ENCODE results near the gene AHI1. TPM values are rescaled to one million over a fixed set of nuclear protein-coding genes. Genes with fewer than 3 reads are reported as not detected.

AHI1 gene
- total RNA-seq, 2 experiments from 2014 or later = 10.8 to 14.0 TPM

DNA sequence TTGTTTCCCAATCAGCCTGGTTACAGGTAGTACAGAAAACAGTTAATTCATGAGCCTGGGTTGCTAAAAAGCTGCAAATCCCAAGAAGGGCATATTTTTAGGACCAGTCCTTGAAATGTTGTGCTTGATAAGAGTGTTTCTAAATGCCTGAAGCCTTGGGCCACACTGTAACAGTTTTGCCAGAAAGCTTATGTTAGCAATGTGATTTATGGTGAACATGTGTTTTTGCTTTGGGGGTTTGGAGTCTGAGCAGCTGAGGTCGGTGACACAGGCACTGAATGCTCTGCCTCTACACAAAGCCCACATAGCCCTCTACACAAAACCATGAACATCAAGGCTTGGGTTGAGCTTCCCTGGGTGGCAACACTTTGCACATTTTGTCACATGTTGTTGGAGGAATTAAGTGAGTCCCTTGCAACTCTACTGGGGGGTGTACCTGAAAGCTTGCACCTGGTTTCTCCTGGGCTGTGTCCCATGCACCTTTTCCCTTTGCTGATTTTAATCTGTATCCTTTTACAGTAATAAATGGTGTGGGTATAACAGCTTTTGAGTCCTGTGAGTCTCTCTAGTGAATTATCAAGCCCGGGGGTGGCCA, 22.2 kb downstream of the AHI1 start:
- Mint-ChIP-seq H3K36me3 (ENCODE audit: low read depth) (peaks cover 34% of the 10 kb centered on the region), H3K27me3 (no peaks in the 10 kb centered on the region), H3K4me1 (no peaks in the 10 kb centered on the region), H3K27ac (no peak overlapping the region), H3K9me3 (peaks cover 19% of the 10 kb centered on the region), H3K4me3 (no peak overlapping the region)
- CTCF ChIA-PET = interaction anchor here (1.1 kb wide), 1 partner anchor 535 kb away, joined by 3 read pairs; no protein-coding TSS in a partner anchor
- POLR2A ChIA-PET = no interaction called here
- DNase-seq = no peak

DNA sequence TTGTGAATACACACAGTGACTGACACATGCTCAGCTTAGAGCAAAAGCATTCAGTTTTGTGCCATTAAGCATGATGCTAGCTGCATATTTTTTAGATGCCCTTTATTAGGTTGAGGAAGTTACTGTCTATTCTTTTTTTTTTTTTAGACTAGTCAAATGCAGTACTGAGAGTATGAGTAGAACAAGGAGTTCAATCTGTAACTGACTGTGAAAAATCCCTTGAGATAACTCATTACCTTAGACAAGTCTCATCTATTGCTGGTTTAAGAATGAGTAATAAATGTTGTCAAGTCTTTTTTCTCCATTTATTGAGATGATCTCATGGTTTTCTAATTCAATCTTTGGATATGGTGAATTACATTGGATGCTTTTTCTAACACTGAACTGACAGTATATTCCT, 23.2 kb downstream of the AHI1 start:
- peaks cover 10% of the 10 kb centered on the region for H3K9me3 Mint-ChIP-seq
- ChIA-PET POLR2A (no interaction called here), CTCF (interaction anchor here (0.6 kb wide), 1 partner anchor 33 kb away, joined by 3 read pairs; no protein-coding TSS in a partner anchor)
- H3K36me3 Mint-ChIP-seq (ENCODE audit: low read depth) = peaks cover 26% of the 10 kb centered on the region
- H3K4me3 Mint-ChIP-seq = no peak overlapping the region
- no peaks in the 10 kb centered on the region for H3K4me1 Mint-ChIP-seq
- H3K27me3 Mint-ChIP-seq = no peaks in the 10 kb centered on the region
- no peak overlapping the region for H3K27ac Mint-ChIP-seq
- DNase-seq = no peak

DNA sequence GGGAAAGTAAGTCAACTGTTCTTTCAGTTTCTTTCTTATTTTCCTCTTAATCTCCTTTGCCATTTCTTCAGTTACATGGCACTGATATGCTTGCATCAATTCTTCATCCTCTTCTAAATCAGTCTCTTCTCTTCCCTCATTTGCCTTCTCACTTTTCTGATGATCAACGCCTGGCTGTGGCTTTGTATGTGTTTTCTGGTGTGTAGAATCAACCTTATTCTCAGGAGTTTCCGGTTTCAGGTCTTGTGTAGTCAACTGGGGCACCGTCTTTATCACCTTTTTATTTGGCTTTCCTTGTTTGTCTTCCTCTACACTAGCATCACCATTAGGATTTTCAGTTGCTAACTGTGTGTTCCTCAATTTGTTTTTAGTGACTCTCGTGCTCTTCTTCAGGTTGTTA, 31.6 kb downstream of the AHI1 start:
- Mint-ChIP-seq H3K36me3 (ENCODE audit: low read depth) (peaks cover 22% of the 10 kb centered on the region), H3K9me3 (no peaks in the 10 kb centered on the region), H3K27me3 (no peaks in the 10 kb centered on the region), H3K27ac (no peak overlapping the region), H3K4me3 (no peak overlapping the region), H3K4me1 (peaks cover 2% of the 10 kb centered on the region)
- ChIA-PET CTCF (no interaction called here), POLR2A (no interaction called here)
- DNase-seq = no peak

DNA sequence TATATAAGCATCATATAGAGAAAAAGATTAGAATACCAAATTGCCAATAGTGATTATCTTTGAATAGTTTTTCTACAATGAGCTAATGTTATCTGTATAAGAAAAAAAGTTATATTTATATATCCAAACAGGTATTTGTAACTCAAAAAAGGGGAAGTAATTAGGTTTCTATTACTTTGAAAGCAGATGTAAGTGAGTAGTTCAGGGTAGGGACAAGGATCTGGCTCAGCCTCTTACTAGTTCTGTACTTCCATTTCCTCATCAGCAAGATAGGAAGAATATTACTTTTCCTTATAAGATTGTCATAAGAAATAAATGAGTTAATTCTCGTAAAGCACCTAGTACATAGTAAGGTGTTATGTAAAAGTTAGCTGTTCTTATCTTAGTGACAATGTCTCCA, 32.2 kb downstream of the AHI1 start:
- H3K9me3 Mint-ChIP-seq = no peaks in the 10 kb centered on the region
- DNase-seq = no peak
- peaks cover 8% of the 10 kb centered on the region for H3K4me1 Mint-ChIP-seq
- H3K27me3 Mint-ChIP-seq = no peaks in the 10 kb centered on the region
- no peak overlapping the region for H3K4me3 Mint-ChIP-seq
- peaks cover 19% of the 10 kb centered on the region for H3K36me3 Mint-ChIP-seq (ENCODE audit: low read depth)
- ChIA-PET CTCF (interaction anchor here (1.0 kb wide), 1 partner anchor 20 kb away, joined by 3 read pairs; no protein-coding TSS in a partner anchor), POLR2A (no interaction called here)
- no peak overlapping the region for H3K27ac Mint-ChIP-seq

DNA sequence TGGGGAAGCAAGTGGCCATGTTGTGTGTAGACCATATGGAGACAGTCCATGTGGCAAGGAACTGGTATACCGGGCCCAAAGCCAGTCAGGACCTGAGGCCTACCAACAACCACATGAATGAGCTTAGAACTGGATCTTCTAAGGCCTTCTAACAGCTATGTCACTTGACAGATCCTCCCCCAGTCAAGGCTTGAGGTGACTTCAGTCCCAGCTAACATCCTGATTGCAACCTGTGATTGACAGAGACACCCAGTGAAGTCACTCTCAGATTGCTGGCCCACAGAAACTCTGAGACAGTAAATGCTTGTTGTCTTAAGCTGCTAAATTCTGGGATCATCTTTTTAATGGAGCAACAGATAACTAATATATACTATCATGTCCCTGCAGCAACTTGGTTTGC, 32.9 kb downstream of the AHI1 start:
- peaks cover 19% of the 10 kb centered on the region for H3K36me3 Mint-ChIP-seq (ENCODE audit: low read depth)
- no peak overlapping the region for H3K4me3 Mint-ChIP-seq
- ChIA-PET CTCF (interaction anchor here (0.6 to 1.2 kb wide), 5 partner anchors 8 to 853 kb away, joined by 3 to 4 read pairs (median 3); no protein-coding TSS in a partner anchor), POLR2A (no interaction called here)
- no peak for DNase-seq
- peaks cover 10% of the 10 kb centered on the region for H3K4me1 Mint-ChIP-seq
- H3K27me3 Mint-ChIP-seq = no peaks in the 10 kb centered on the region
- H3K27ac Mint-ChIP-seq = no peak overlapping the region
- no peaks in the 10 kb centered on the region for H3K9me3 Mint-ChIP-seq

DNA sequence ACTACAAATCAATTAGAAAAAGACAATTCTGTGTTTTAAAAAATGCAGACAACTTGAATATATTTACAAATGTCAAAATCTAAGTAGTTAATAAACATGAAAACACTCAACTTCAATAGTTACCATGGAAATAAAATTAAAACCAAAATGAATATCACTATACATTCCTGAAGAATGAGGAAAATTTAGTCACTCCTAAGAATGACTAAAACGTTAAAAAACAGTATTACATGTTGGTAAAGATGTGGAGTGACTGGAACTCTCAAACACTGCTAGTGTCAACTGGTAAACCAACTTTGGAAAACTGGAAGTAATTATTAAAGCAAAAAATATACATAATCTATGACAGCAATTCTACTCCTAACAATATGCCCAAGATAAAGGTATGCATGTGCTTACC, 36.3 kb downstream of the AHI1 start:
- CTCF ChIA-PET = no interaction called here
- POLR2A ChIA-PET = no interaction called here
- Mint-ChIP-seq H3K36me3 (ENCODE audit: low read depth) (peaks cover 19% of the 10 kb centered on the region), H3K4me3 (no peak overlapping the region), H3K4me1 (peaks cover 10% of the 10 kb centered on the region), H3K27me3 (no peaks in the 10 kb centered on the region), H3K9me3 (no peaks in the 10 kb centered on the region), H3K27ac (no peak overlapping the region)
- no peak for DNase-seq

DNA sequence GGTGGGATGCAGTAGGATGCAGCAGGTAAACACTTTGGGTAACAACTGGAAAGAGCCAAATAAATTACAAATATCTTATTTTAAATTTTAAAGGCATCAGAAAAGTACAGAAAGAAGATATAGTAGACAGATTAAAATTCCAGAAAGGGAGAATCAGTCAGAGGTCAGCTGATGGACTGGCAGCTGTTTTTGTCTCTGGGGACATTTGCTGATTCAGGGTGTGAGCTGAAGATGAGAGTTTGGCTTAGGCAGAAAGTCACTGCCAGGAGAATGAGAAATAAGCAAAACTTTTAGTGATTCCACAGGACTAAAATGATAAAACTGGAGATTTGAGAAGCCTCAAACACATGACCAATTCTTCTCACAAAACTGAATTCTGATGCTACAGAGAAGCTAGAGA, 39.5 kb downstream of the AHI1 start:
- DNase-seq = no peak
- Mint-ChIP-seq H3K9me3 (no peaks in the 10 kb centered on the region), H3K4me1 (peaks cover 8% of the 10 kb centered on the region), H3K4me3 (no peak overlapping the region), H3K27ac (no peak overlapping the region), H3K36me3 (ENCODE audit: low read depth) (peaks cover 7% of the 10 kb centered on the region), H3K27me3 (no peaks in the 10 kb centered on the region)
- POLR2A ChIA-PET = no interaction called here
- CTCF ChIA-PET = no interaction called here

DNA sequence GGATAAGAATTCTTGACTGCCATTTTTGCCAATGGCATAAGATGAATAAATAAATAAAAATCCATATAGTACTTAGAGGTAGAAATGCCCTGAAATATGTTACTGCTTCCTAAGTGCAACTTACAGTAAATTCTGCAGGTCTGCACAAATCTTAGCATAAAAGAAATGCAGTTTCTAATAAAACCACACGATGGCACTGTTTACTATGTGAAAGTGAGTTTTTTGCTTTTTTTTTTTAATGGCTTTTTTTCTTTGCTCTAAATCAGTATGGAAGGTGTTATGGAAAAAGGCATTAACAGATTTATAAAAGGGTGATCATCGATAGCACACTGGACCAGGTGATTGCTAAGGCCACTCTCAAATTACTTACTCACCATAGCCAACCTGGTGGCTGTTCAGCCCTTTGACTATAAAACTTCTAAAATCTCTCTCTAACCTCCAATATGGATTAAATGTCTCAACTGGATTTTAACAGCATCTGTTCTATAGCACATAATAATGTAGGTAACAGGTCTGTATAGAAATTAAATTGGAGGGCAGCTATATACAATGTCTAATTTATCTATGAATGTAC, 45.8 kb downstream of the AHI1 start:
- ChIA-PET CTCF (interaction anchor here (2.5 kb wide), 1 partner anchor 775 kb away, joined by 7 read pairs; no protein-coding TSS in a partner anchor), POLR2A (no interaction called here)
- H3K9me3 Mint-ChIP-seq = no peaks in the 10 kb centered on the region
- H3K27me3 Mint-ChIP-seq = no peaks in the 10 kb centered on the region
- peaks cover 4% of the 10 kb centered on the region for H3K36me3 Mint-ChIP-seq (ENCODE audit: low read depth)
- no peak overlapping the region for H3K4me3 Mint-ChIP-seq
- peaks cover 3% of the 10 kb centered on the region for H3K4me1 Mint-ChIP-seq
- no peak for DNase-seq
- no peak overlapping the region for H3K27ac Mint-ChIP-seq

DNA sequence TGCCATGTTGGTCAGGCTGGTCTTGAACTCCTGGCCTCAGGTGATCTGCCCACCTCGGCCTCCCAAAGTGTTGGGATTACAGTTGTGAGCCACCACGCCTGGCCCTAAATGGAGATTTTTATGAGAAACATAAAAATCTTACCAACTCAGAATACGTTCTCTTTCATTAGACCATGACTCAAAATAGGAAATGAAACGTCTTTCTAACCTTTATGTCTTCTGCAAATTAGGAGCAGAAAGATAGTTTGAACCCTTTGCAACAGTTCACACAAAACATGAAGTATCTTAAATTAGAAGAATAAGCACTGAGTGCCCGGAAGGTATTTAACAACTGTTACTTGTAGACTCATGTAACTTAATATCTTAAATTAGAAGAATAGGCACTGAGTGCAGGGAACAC, 48.3 kb downstream of the AHI1 start:
- ChIA-PET CTCF (interaction anchor here (1.0 kb wide), 1 partner anchor 9 kb away, joined by 4 read pairs; no protein-coding TSS in a partner anchor), POLR2A (no interaction called here)
- peaks cover 6% of the 10 kb centered on the region for H3K36me3 Mint-ChIP-seq (ENCODE audit: low read depth)

DNA sequence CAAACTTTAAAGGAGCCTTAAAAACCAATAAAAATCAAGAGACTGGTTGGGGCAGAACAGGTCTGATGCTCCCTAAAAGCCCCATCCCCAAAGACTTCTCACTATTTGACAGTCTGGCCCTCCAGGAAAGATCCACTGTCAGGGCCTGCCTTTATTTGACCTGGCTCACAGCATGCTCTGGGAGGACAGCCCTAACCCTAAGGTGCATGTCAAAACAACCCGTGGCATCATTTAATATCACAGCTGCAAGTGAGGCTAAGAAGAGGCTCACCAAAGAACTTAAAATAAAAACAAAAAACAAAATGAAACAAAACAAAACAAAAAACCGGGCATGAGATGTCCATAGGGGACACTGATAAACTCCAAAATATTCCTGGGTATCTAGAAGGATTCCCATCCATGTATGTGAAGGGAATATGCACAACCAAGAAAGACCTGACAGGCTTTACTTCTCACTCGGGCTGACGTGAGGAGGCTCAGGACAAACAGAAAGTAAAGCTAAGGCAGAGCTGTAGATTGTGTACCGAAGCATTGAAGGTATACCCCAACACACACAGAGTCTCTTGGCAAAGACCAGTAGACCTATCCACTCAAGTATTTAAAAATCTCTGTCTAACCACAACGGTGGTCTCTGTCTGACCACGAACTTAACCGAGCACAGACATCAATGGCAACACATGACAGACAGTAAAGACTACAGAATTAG, 57.3 kb downstream of the AHI1 start:
- CTCF ChIA-PET = interaction anchor here (1.8 kb wide), 1 partner anchor 9 kb away, joined by 4 read pairs; no protein-coding TSS in a partner anchor

More for the DNA sequence above, 48.3 kb downstream of the AHI1 start:
- no peaks in the 10 kb centered on the region for H3K9me3 Mint-ChIP-seq
- no peaks in the 10 kb centered on the region for H3K27me3 Mint-ChIP-seq
- H3K4me3 Mint-ChIP-seq = no peak overlapping the region
- H3K27ac Mint-ChIP-seq = no peak overlapping the region
- H3K4me1 Mint-ChIP-seq = peaks cover 3% of the 10 kb centered on the region
- DNase-seq = no peak

DNA sequence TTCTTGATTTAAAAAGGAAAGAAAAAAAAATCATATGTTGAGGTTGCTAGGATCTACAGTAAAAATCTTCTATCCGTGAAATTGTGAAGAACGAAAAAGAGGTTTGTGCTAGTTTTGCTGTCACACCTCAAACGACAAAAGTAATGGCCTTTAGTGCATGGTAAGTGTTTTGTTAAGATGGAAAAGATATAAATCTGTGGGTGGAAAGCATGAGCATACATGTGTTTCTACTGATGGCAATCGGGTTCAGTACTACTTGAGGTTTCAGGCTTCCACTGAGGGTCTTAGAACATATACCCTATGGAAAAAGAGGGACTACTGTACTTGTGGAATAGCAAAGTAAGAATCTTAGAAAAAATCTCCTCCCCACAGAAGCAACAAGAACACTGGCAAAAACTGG, 58.0 kb downstream of the AHI1 start:
- peak overlapping the region; percentile 88 for H3K27ac Mint-ChIP-seq
- H3K9me3 Mint-ChIP-seq = peaks cover 3% of the 10 kb centered on the region
- H3K4me3 Mint-ChIP-seq = peak overlapping the region; percentile 25
- no peak for DNase-seq
- no peaks in the 10 kb centered on the region for H3K27me3 Mint-ChIP-seq
- POLR2A ChIA-PET = no interaction called here
- H3K4me1 Mint-ChIP-seq = peaks cover 24% of the 10 kb centered on the region
- CTCF ChIA-PET = interaction anchor here (1.8 kb wide), 1 partner anchor 10 kb away, joined by 4 read pairs; no protein-coding TSS in a partner anchor
- H3K36me3 Mint-ChIP-seq (ENCODE audit: low read depth) = peaks cover 9% of the 10 kb centered on the region

More for the DNA sequence above, 57.3 kb downstream of the AHI1 start:
- peaks cover 9% of the 10 kb centered on the region for H3K36me3 Mint-ChIP-seq (ENCODE audit: low read depth)
- POLR2A ChIA-PET = no interaction called here
- H3K27ac Mint-ChIP-seq = peak overlapping the region; percentile 88
- peaks cover 24% of the 10 kb centered on the region for H3K4me1 Mint-ChIP-seq
- H3K27me3 Mint-ChIP-seq = no peaks in the 10 kb centered on the region
- DNase-seq = peak; percentile 22
- peak overlapping the region; percentile 63 for H3K4me3 Mint-ChIP-seq
- H3K9me3 Mint-ChIP-seq = no peaks in the 10 kb centered on the region

DNA sequence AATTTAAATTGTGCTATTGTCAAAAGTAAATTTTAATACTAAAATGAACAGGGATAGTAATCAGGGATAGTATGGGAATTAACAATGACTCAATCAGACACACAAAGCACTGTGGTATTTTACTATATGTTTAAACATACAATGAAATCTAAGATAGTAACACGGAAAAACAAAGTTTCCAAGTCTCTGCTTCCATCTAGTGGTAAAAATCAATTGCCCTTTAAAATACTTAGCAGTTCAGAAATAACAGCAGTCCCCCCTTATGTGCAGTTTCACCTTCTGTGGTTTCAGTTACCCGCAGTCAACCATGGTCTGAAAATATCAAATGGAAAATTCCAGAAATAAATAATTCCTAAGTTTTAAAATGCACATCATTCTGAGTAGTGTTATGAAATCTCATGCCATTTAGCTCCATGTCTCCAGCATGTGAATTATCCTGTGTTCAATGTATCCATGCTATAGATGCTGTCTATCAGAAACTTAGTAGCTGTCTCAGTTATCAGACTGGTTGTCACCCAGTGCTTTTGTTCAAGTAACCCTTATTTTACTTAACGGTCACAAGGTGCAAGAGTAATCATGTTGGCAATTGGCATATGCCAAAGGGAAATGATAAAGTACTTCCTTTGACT, 58.5 kb downstream of the AHI1 start:
- H3K27me3 Mint-ChIP-seq = no peaks in the 10 kb centered on the region
- H3K27ac Mint-ChIP-seq = peak overlapping the region; percentile 88
- peak overlapping the region; percentile 25 for H3K4me3 Mint-ChIP-seq
- POLR2A ChIA-PET = no interaction called here
- H3K36me3 Mint-ChIP-seq (ENCODE audit: low read depth) = peaks cover 5% of the 10 kb centered on the region
- DNase-seq = no peak
- H3K4me1 Mint-ChIP-seq = peaks cover 24% of the 10 kb centered on the region
- H3K9me3 Mint-ChIP-seq = peaks cover 3% of the 10 kb centered on the region
- CTCF ChIA-PET = interaction anchor here (1.8 kb wide), 1 partner anchor 10 kb away, joined by 4 read pairs; no protein-coding TSS in a partner anchor

DNA sequence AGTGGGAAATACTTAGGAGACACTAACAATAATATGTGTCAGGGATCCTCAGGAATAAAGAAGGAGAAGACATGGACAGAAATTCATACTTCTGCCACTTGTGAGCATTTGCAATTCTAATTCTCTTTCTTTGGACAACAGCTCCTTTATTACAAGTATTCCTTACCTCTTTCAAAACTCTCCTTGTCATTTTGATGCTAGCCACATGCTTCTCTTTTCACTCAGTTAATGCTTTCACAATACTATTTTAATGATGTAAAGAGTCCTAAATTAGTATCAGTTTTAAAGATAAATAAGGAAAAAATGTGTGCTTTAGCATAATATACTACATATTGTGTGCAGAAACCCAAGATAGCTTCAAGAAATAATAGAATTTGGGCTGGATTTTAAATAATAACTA, 62.5 kb downstream of the AHI1 start:
- peaks cover 3% of the 10 kb centered on the region for H3K9me3 Mint-ChIP-seq
- H3K36me3 Mint-ChIP-seq (ENCODE audit: low read depth) = peaks cover 2% of the 10 kb centered on the region
- H3K27ac Mint-ChIP-seq = no peak overlapping the region
- ChIA-PET CTCF (no interaction called here), POLR2A (interaction anchor here (0.6 kb wide), 1 partner anchor 227 kb away, joined by 3 read pairs; no protein-coding TSS in a partner anchor)
- no peaks in the 10 kb centered on the region for H3K27me3 Mint-ChIP-seq
- H3K4me1 Mint-ChIP-seq = peaks cover 12% of the 10 kb centered on the region
- no peak for DNase-seq
- no peak overlapping the region for H3K4me3 Mint-ChIP-seq
